ENCODE measurements around the gene MDP1.
"Not testable (repeated sequence)": the region's sequence is repeated elsewhere in the genome, so short reads cannot be mapped to it uniquely, and the experiment has no call there.

The MDP1 gene

DNA sequence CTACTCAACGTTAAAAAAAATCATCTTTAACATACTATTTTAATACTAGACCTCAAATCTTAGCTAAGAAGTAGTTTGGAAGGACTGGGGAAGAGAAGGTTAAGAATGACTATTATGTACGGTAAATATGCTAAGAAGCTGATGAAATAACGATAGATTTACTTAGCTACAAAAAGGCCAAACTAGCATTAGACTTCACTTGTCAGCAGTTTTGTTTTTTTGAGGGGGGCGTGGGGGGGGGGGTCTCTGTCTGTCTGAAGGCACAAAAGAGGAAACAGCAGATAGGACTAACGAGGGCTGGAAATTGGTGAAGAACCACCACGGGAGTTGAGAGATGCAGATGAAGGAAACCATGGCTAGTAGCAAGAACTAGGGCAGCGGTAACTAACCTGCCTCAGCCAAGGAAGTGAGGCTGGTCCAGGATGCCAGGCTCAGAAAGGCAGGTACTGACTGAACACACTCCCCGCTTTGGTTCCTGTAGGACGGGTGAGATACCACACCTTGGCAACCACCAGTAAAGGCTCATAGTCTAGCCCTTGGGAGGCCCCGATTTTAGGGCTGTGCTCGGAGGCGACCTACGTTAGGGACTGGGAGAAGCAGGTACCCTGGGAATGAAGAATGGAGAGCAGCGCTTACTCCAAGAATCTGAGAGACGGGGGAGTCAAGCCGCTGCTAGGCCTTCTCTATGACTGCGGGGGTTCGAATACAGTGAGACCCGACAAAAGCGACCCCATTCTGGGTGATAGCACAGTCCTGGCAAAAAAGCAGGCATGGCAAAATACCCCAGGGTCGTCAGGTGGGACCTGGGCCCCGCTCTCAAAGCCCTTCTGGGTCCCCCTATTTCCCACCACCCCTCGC is 15.6 kb upstream of the MDP1 start:
- DNase-seq (ENCODE audit: low read depth) = no peak

DNA sequence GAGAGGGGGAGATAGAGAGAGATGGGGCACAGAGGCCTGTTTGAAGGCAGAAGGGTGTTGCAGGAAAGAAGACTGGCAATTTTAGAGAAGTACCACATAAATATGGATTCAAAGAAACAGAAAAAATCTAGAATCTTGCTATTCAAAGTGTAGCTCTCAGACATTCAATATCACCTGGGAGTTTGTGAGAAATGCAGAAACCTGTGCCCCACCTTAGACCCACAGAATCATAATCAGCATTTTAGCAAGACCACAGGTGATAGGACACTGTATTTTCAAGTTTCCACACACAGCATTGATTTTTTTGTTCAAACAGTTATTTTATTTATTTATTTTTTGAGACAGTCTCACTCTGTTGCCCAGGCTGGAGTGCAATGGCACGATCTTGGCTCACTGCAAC is 13.0 kb upstream of the MDP1 start:
- no peak for DNase-seq (ENCODE audit: low read depth)

DNA sequence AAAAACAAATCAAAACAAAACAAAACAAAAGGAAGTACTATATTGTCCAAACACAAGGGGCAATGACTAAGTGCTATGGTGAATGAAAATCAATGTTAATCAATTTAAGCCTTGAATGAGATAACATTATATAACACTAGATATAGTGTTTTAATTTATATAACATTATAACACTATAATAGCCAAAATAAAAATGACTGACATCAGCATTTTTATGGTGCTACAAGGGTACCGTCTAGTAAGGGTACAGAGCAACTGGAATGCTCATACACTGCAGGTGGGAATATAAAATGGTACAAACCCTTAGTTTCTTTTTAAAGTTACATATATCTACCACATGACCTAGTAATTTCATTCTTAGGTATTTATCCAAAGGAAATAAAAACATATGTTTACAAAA is 10.6 kb upstream of the MDP1 start:
- no peak for DNase-seq (ENCODE audit: low read depth)

DNA sequence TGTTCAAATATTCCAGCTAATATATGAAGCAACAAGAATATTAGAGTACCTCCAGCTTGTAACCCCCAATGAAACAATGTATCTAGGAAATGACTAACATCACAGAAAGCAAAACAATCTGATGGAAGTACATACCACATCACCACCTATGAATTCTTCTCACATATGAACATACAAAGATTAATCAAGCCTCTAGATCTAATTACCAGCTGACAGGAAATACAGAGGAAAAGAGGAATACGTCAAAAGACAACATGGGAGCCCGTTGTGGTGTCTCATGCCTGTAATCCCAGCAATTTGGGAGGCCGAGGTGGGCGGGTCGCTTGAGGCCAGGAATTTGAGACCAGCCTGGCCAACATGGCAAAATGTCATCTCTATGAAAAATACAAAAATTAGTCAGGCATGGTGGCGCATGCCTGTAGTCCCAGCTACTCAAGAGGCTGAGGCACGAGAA is 8.8 kb upstream of the MDP1 start:
- no peak for DNase-seq (ENCODE audit: low read depth)

DNA sequence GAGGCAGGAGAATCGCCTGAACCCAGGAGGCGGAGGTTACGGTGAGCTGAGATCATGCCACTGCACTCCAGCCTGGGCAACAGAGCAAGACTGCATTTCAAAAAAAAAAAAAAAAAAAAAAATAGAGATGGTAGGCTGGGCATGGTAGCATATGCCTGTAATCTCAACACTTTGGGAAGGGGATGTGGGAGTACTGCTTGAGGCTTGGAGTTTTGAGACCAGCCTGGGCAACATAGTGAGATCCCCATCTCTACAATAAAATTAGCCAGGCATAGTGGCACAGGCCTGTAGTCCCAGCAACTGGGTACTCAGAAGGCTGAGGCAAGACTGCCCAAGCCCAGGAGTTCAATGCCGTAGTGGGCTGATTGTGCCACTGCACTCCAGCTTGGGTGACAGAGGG is 7.1 kb upstream of the MDP1 start:
- not testable (repeated sequence) for DNase-seq (ENCODE audit: low read depth)

DNA sequence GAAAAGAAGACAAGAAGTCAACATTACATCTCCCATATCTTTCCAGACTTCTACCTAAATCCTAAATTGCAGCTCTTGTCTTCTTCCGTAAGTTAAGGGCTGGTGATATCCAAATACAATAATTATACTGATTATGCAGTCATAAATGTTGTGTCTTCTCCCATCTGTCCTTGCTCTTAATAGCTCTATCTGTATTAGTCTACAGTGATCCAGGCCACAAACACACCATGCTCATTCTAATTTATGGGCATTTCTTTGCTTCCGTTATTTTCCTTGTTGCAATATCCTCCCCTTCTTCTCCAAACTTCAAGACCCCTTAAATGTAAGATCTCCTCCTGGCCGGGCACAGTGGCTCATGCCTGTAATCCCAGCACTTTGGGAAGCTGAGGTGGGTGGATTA is 3.7 kb upstream of the MDP1 start:
- no peak for DNase-seq (ENCODE audit: low read depth)

DNA sequence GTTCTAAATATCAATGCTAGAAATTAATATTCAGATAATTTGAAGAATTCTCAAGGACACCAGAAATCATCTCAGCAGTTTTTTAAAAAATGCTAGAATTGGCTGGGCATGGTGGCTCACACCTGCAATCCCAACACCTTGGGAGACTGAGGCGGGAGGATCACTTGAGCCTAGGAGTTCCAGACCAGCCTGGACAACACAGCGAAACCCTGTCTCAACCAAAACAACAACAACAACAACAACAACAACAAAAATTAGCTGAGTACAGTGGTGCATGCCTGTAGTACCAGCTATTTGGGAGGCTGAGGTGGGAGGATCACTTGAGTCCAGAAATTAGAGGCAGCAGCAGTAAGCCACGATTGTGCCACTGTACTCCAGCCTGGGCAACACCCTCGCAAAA is 3.2 kb upstream of the MDP1 start:
- no peak for DNase-seq (ENCODE audit: low read depth)

DNA sequence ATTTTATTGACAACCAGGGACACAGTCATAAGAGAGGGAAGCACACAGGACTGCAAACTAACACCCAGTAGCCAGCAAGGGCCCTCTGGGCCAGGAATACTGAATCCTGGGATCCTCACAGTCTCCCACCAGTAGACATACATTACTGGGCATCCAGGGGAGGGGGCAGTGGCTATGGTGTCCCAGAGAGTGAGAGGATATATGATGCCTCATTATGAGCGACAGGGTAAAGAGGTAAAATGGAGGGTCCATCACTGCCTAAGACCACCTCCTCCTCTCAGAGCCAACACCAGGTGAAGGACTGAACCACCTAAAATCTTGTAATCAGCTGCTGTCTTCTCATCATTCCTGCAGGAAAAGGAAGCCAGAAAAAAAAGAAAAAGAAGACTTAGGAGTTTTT is 1.0 kb upstream of the MDP1 start:
- DNase-seq (ENCODE audit: low read depth) = not testable (repeated sequence)

DNA sequence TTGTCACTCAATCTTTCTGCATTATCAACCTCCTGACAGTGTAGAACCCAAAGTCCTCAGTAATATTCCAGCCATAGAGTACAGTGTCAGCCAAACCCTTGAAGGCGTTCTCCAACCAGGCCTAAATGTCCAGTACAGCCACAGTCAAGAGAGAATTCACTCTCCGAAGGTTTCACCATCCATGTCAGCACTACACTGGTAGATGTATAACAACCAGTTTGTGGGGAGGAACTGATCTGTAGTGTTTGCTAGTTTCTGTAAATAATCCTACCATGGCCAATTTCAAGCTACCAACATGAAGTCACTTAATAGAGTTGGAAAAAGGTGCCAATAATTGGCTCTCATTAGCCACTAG is 456 bp upstream of the MDP1 start:
- no peak for DNase-seq (ENCODE audit: low read depth)

DNA sequence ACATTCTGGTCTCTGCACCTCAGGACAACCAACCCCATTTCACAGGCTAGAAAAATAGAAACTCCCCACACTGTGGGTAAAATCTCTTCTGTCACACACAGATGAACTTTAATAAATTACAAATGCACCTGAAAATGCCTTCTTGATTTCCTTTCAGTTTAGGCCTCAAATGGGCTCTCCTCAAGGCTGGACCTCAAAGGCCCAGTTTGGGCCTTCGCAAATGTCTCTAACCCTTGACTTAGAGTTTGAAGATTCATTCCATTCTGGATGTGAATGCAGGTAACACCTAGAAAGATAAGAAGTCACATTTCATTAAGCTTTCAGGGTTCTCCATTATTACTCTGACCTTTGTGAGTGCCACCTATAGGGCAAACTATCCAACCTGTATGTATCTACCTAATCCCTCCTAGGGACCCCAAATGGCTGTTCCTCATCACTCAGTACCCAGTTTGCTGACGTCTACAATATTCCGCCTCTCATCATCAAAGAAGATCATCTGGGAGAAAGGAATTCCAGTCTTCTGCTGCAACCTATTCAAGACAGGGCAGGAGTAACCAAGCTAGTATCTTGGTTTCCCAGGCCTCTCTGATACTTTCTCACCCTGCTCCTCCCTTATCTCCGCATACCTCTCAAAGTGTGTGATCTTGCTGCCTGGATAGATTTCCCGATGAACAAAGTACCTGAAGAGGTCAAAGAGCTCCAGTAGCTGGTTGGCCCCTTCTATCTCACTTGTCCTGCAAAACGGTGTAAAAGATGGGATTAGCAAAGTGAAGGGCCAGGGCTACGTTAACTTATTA is 1.8 kb downstream of the MDP1 start:
- no peak for DNase-seq (ENCODE audit: low read depth)

DNA sequence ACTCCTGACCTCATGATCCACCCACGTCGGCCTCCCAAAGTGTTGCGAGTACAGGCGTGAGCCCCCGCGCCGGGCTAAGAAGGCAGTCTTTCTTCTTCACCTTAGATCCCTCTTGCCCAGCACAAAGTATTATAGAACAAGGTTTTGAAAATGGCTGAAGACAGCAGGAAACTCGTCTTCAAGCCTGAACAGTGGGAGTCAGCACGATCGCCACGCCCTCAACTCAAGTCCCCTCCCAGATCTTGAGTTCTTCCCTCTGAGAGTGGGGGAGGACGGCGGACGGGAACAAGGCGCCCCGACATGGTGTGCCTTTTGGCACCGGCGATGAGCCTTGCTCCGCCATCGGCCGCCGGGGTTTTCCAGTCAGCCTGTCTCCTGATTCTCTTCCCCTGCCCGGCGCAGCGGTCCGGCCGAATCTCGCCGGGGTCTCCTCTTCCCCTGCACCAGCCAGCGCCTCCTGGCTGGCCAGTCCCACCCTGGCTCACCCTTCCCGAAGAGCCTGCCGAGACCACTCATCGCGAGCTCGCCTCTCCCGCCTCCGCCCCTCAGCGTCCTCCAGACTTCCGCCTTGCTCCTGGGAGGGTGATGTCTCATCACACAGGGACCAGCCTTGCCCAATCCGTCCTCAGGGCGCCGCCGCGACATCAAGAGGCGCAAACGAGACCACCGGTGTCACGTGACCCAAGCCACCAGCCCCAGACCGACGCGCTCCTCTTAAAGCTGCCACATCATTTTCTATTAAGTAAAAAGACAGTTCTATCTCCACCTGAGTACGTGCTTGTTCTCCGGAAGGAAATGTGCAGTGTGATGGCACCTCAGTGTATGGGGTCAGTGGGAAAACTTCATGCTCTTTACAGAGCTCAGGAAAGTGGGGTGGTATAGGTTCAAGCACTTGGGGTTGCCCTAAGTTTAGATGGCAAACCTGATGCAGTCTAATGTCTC is 2.7 kb downstream of the MDP1 start, which contains the start of gene CHMP4A:
Gene CHMP4A, minus strand, starts transcription at position 565 of the 942 bp plus-strand sequence. Its CDS starts 49 bp downstream, at position 516.
- peak; percentile 91 for DNase-seq (ENCODE audit: low read depth)

DNA sequence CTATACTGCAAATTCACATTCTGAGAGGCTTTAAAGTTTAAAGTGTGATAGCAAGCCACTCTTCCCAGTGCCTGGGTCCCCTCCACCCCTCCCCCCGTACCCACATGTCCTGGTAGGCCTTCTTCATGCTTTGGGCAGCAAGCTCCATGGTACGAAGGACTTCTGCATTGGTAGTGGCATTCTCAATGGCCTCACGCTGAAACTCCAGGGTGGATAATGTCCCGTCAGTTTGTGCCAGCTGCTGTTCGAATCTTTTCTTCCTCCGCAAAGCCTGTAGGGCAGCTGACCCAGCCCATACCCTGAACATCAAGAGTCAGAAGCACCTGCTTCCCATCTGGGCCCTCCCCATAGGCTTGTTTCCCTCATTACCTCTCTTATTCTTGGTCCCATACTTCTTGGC is 4.6 kb downstream of the MDP1 start:
- DNase-seq (ENCODE audit: low read depth) = no peak

DNA sequence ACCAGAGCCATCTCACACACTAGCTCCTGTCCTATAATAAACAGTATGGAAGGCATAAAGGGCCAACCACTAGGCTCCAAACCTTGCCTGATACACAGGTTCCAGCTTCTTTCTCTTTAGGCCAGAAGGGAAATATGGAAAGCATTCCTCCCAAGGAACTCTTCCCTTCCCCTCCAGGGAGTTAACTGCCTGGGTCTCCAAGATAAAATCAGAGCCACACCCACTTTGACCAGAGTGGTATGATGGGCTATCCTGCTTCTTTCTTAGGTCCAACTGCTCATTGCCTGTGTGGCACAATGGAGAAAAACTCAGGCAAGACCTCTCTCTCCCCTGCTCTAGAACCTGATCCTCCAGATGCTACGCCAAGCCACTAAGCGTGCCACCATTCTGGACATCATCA is 8.2 kb downstream of the MDP1 start:
- DNase-seq (ENCODE audit: low read depth) = no peak

DNA sequence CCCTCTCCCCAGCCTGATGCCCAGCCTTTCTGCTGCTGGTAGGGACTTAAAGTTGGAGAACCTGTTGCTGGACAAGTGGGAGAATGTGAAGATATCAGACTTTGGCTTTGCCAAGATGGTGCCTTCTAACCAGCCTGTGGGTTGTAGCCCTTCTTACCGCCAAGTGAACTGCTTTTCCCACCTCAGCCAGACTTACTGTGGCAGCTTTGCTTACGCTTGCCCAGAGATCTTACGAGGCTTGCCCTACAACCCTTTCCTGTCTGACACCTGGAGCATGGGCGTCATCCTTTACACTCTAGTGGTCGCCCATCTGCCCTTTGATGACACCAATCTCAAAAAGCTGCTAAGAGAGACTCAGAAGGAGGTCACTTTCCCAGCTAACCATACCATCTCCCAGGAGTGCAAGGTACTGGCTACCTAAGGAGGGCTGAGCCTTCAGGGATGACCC is 8.7 kb downstream of the MDP1 start:
- no peak for DNase-seq (ENCODE audit: low read depth)

DNA sequence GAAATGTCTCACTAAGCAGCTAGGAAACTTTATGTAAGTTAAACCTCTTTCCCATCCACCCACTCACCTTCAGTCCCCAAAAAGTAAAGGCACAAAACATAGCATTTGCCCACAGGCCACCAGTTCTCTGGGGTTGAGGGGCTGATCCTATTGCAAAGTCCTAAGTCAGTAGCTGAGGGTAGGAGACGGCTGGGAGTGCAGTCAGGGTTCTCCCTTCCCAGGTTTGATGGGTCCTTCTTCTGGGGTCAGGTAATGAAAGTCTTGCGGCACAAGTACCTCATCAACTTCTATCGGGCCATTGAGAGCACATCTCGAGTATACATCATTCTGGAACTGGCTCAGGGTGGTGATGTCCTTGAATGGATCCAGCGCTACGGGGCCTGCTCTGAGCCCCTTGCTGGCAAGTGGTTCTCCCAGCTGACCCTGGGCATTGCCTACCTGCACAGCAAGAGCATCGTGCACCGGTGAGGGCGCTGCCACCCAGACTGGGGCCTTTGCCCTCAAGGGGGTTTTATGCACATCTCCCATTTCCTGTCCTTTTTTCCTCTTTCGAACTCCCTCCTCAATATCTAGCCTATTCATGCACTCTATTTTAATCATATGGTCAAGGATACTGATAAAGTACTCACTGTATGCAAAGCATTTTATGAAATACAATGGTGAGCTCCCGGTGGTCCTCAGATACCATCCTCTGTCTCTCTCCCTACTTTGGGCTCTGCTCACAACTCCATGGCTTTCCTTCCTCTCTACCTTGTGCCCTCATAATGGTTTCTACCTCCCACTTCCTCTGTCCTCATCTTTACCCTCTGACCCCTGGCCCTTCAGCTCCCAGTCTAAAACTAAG is 9.4 kb downstream of the MDP1 start:
- no peak for DNase-seq (ENCODE audit: low read depth)

DNA sequence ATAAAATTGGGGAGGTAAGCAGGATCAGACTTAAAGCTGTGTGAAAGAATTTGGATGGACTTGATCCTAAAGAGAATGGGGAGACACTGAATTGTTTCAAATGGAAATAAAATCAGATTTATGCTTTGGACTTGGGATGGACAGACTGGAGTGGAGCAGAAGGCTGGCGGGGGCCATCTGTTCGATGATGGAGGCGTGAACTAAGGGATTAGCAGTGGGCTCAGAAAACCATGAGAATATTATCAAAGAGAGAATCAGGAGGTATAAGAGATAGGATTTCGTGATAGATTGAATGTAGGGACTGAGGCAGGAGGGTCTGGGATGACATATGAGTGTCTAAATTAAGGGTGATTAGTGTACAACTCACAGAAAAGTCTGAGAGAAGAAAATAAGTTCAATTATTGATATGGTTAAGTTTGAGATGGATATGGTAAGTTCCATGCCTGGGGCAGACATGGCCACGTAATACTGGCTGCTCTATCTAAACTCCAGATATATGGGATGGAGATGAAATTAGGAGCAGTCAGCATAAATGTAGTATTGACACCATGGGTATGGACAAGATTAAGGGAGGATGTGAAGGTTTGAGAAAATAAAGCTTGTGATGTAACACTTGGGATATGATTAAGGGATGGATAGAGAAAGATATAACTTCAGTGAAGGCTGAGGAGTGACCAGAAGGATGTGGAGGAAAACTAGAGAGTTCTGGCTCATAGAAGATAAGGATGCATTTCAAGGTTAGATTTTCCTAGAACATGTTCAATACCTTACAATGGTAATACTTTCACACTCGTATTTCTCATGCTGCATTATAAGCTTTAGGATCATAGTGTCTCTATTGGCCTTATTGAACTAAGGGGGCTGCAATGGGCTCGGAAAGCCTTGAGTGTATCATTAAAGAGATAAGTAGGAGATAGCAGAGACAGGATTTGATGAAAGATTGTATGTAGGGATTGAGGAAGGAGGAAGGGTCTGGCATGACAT is 11.4 kb downstream of the MDP1 start:
- no peak for DNase-seq (ENCODE audit: low read depth)

DNA sequence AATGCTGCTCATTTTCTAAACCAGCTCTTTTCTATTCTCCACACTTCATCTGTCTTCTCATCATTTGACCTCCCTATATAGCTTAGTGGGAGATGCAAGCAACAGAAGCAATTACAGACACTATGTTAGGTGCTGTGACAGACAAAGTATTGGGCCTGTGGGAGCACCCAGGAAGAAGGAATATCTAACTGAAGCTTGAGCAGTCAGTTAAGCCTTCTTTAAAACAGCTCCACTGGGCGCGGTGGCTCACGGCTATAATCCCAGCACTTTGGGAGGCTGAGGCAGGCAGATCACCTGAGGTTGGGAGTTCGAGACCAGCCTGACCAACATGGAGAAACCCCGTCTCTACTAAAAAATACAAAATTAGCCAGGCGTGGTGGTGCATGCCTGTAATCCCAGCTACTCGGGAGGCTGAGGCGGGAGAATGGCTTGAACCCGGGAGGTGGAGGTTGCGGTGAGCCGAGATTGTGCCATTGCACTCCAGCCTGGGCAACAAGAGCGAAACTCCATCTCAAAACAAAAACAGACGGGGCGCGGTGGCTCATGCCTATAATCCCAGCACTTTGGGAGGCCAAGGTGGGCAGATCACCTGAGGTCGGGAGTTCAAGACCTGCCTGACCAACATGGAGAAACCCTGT is 12.5 kb downstream of the MDP1 start:
- DNase-seq (ENCODE audit: low read depth) = not testable (repeated sequence)

DNA sequence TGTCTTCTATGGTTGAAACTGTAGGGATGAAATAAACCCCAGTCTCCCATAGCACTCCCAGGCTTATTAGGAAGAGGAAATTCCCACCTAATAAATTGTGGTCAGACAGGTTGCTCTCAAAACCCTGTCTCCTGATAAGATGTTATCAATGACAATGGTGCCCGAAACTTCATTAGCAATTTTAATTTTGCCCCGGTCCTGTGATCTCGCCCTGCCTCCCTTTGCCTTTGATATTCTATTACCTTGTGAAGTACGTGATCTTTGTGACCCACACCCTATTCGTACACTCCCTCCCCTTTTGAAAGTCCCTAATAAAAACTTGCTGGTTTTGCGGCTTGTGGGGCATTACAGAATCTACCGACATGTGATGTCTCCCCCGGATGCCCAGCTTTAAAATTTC is 13.3 kb downstream of the MDP1 start:
- not testable (repeated sequence) for DNase-seq (ENCODE audit: low read depth)

DNA sequence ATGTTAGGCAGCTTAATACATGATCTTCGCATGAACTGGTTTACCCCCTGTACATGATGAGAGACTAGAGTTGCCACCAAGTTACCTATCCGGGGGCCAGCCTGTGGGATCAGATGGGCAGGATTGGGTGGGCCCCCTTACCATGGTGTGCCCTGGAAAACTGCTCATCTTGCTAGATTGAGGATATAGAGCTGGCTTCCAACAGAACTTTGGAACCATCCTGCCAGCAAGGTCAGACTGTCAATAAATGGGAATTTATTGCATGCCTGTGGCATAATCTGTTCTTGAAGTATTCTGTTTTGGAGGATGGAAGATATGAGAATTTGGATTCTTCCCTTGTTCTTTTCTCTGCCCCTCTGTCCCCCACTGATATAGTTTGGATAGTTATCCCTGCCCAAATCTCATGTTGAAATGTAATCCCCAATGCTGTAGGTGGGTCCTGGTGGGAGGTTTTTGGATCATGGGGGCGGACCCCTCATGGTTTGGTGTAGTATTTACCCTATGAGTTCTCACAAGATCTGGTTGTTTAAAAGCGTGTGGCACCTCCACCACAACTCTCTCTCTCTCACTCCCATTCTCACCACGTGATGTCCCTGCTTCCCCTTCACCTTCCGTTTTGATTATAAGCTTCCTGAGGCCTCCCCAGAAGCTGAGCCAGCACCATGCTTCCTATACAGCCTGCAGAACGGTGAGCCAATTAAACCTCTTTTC is 16.9 kb downstream of the MDP1 start:
- no peak for DNase-seq (ENCODE audit: low read depth)

Measured in stimulated activated CD8-positive, alpha-beta memory T cell treated with anti-CD3 and anti-CD28 coated beads, Interleukin-12 subunit alpha, Interleukin-12 subunit beta, amount 100 ng/mL, for 4 hours (primary cell).